Left kidney (tissue), 2 donors: ENCODE measurements around the gene PPP1R9B. TPM values are rescaled to one million over a fixed set of nuclear protein-coding genes. Genes with fewer than 3 reads are reported as not detected.

Experiments used
- DNase-seq: peaks from one replicate; pipeline ENCODE4 v3.0.0-alpha.2; 2013
- polyA plus RNA-seq: library from polyadenylated mRNA; unstranded; fragments of 120-200 nt; gene quantifications from one replicate; pipeline ENCODE4 v1.2.1, GENCODE V29; 2013; ENCODE audit not compliant: insufficient read length

Gene PPP1R9B
- polyA plus RNA-seq, 1 donor = 45.1 TPM

DNA sequence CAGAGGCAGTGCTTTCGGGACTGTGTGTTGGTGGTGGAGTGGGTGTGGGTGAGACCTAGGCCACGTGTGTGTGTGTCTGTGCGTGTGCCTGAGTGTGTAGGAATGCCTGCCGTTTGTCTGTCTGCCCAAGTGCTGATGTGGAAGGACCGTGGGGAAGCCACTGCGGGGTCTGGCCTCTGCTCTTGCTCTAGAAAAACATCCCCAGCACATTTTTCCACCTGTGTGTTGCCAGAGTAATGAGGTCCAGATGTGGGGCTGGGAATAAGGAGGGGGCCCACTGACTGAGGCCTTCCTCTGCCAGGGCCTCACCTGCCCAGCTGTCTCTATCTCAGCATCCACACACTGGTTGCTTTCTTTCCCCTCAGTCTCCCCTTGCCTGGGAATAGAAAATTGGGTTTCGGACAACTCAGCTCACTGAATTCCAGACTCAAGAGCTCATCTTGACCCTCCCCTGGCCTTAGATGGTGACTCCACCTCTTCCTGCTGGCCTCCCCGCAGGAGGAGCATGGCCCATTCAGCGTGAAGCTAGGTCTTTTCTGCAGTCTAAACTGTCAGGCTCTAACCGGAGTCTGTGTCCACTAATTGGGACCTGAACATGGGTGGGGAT lies 23.0 kb upstream of the PPP1R9B start:
- no peak for DNase-seq

GRCh38 chr17:50172936-50173334 lies 22.5 kb upstream of the PPP1R9B start:
- DNase-seq = no peak

- DNase-seq = no peak
Observed at GRCh38 chr17:50172130-50172529, 21.7 kb upstream of the PPP1R9B start.

- DNase-seq = no peak
Observed at GRCh38 chr17:50171371-50172071, 21.0 kb upstream of the PPP1R9B start.

- no peak for DNase-seq
Observed at GRCh38 chr17:50170662-50171370, 20.3 kb upstream of the PPP1R9B start.

DNA sequence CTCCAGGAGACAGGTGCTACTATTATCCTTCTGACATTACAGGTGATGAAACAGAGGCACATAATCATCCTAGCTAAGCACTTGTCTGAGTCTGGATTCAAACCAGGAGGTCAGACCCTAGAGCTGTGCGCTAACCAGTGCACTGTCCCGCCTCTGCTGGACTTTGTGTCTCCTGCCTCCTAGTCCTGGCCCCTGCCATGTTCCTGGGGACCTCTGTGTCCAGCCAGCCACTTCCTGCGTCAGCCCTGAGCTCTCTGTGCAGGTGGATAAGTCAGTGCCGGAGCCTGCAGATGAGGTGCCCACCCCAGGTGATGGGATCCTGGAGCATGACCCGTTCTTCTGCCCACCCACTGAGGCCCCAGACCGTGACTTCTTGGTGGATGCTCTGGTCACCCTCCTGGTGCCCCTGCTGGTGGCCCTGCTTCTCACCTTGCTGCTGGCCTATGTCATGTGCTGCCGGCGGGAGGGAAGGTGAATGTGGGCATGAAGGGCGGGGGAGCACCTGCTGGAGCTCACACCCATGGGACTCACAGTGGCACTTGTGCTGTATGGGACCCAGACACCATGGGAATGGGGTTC lies 19.5 kb upstream of the PPP1R9B start:
- DNase-seq = no peak

GRCh38 chr17:50169121-50169764 lies 18.8 kb upstream of the PPP1R9B start:
- DNase-seq = no peak

GRCh38 chr17:50168319-50168718 lies 17.8 kb upstream of the PPP1R9B start:
- no peak for DNase-seq

DNA sequence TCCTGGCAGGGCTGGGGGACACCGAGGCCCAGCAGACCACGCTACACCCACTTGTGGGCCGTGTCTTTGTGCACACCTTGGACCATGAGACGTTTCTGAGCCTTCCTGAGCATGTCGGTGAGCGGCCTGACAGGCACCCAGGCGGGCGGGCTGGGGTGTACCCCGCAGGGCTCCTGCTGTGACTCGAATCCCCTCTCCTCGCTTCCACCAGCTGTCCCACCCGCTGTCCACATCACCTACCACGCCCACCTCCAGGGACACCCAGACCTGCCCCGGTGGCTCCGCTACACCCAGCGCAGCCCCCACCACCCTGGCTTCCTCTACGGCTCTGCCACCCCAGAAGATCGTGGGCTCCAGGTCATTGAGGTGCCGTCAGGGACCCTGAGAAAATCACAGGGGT lies 16.9 kb upstream of the PPP1R9B start:
- no peak for DNase-seq

DNA sequence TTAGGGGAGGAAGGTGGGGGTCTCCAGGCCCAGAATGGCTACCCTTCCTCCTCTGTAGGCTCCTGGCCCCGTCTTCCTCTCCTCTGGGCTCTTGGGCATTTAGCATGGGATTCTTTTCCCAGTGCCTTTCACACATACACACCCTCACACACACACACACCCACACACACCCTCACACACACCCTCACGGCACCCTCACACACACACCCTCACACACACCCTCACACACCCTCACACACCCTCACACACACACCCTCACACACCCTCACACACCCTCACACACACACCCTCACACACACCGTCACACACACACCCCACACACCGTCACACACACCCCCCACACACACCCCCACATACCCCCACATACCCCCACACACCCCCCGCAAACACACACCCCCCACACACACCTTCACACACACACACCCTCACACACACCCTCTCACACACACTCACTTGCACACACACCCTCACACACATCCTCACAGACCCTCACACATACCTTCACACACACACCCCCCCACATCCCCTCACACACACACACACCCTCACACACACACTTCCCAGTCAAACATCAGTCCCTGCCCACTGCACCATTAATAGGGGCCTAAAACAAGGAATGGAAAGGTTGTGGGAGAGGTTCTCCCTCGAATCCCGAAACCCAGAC lies 16.2 kb upstream of the PPP1R9B start:
- no peak for DNase-seq

DNA sequence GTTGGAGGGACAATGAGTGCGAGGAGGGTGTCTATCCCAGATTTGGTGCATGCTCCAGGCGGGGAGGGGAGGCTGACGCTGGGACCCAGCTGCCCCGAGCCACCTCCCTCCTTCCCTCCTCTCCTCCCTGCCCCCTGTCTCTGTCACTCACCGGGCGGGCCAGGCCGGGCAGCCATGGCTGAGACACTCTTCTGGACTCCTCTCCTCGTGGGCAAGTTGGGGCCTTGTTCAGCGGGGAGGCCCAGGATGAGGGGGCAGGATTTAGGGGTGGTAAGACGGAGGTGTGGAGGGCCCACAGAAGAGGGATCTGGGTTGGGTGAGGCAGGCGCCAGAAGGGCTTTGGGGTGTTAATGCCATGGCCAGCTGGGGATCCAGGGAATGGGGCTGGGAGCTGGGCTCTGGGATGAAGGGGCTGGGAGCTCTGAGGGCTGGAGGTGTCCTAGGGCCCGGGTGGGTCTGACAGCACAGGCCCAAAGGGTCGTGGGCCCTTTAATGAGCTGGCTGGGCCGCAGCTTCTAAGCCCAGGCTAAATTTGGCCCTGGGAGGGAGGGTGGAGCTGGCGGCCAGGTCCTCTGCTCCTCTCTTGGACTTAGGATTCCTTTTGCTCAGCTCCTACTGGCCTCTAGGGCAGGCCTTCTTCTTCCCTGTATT lies 15.5 kb upstream of the PPP1R9B start, which contains the start of gene SGCA:
Gene SGCA (plus strand): TSS at position 139 of the 651 bp plus-strand sequence. CDS start 36 bp downstream, at position 175.
- no peak for DNase-seq

DNA sequence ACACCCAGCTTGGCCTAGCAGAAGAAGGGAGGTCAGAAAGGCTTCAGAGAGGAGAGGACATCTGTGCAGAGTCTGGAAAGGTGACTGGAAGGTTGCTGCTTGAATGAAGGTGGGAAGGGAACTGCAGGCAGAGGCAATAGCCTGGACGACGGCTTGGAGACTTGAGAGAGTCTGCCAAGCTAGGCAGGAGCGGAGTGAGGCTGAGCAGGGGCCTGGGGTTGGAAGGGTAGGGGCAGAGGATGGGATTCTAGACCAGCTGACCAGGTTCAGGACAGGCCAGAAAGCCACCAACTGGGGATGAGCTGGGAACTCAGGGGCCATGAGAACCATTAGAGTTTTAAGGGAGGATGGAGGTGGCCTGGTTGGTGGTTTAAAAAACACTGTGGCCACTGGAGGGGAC lies 15.0 kb upstream of the PPP1R9B start:
- DNase-seq = no peak

DNA sequence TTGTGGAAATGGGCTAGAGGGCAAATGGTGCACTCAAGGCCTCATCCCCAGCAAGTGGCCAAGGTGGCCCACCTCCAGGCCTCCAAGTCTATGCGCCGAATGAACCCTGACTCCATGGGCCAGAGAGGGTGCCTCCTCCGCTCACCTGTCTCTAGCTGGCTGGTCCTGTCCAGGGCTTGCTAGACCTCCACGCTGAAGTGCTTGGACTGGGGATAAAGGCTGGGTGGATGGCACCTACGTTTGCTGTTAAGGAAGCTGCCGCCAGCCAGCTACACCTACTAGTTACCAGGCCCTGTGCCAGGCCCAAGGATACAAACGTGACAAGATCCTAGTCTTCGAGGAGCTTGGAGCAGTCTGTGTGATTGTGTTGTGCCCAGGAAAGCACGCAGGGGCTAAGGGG lies 14.6 kb upstream of the PPP1R9B start:
- no peak for DNase-seq

- no peak for DNase-seq
Observed at GRCh38 chr17:50164697-50164988, 14.2 kb upstream of the PPP1R9B start.

- no peak for DNase-seq
Observed at GRCh38 chr17:50163843-50164696, 13.6 kb upstream of the PPP1R9B start.

DNA sequence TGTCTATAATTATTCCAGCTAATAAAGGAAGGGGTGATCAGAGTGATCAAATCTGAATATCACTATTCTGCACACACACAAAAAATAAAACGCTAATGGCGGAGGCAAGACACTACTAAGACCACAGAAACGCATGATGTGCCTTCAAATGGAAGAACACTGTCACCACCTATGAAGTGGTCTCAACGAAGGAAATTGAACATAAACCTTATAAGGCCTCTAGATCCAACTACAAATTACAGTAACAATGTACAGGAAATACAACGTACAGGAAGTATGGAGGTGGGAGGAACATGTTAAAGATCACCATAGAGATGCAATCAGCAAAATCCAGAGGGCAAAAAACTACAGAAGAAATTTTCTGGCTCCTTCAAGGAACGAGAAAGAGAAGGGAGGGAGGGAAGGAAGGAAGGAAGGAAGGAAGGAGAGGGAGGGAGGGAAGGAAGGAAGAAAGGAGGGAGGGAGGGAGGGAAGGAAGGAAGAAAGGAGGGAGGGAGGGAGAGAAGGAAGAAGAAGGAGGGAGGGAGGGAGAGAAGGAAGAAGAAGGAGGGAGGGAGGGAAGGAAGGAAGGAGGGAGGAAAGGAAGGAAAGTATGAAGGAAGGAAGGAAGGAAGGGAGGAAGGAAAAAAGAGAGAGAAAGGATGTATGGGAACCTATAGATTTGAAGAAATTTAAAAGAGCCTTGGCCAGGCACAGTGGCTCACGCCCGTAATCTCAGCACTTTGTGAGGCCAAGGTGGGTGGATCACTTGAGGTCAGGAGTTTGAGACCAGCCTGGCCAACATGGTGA lies 12.2 kb upstream of the PPP1R9B start:
- DNase-seq = no peak

DNA sequence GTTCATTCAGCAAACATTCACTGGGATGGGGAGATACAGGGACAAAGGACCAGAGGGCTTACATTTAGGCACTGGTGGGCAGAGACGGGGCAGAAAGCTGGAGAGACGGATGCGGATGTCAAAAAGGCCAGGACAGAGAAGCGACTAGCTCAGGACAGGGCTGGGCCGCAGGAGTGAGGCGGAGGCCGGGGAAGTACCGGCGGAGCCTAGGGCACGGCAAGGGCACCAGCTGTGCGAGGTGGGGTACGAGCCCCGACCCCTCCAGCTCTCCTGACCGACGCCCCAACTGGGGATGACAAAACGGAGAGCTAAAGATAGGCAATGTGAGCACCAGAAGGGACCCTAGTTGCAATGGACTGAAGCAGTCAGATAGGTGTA lies 11.4 kb upstream of the PPP1R9B start:
- DNase-seq = no peak

- DNase-seq = peak; percentile 94
Observed at GRCh38 chr17:50161023-50161910, 10.8 kb upstream of the PPP1R9B start.

DNA sequence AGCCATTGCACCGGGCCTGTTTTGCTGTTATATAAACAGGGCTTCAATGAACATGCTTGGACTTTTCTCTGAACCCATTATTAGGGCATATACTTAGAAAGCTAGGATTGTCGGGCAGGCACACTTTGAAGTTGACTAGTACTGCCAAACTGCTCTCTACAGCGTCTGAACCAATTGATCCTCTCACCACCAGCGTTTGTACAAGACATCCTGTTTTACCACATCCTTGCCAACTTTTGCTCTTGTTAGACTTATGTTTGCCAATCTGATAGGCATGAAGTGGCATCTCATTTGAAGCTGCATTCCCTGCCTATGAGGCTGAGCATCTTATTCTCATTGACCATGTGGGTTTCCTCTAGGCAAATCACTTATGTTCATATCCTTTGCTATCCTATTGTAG lies 7.4 kb upstream of the PPP1R9B start:
- no peak for DNase-seq
